Mesenchymal stem cell (in vitro differentiated cells and primary cell): ENCODE results near the gene AGAP1.

Experiments used
- DNase-seq: peaks from one replicate; pipeline ENCODE4 v3.0.0-alpha.2; 2013
- H2AFZ ChIP-seq: one replicate; pipeline ENCODE4 v1.6.1; 2013; ENCODE audit warnings: low read depth, mild to moderate bottlenecking, control low read depth, inconsistent platforms, low read length, moderate library complexity
- H2AK5ac ChIP-seq: 2 replicates; pipeline ENCODE4 v1.6.1; 2013; ENCODE audit warnings: low read length, moderate library complexity, mild to moderate bottlenecking, inconsistent platforms; ENCODE audit not compliant: severe bottlenecking
- H2BK120ac ChIP-seq: one replicate; pipeline ENCODE4 v1.6.1; 2013; ENCODE audit warnings: low read depth, mild to moderate bottlenecking, inconsistent platforms, low read length, moderate library complexity
- H2BK12ac ChIP-seq, 2 experiments: one replicate each; pipeline ENCODE4 v1.6.1; 2013; ENCODE audit warnings: inconsistent platforms in 2 of 2, low read length in 2 of 2, mild to moderate bottlenecking in 2 of 2, moderate library complexity in 2 of 2, control low read depth in 1 of 2
- H2BK15ac ChIP-seq: one replicate; pipeline ENCODE4 v1.6.1; 2013; ENCODE audit warnings: mild to moderate bottlenecking, low read depth, inconsistent platforms; ENCODE audit not compliant: poor library complexity, severe bottlenecking
- H2BK5ac ChIP-seq: 2 replicates; pipeline ENCODE4 v1.6.1; 2013; ENCODE audit warnings: low read depth, mild to moderate bottlenecking, low read length, control low read depth, inconsistent platforms; ENCODE audit not compliant: poor library complexity, severe bottlenecking
- H3K14ac ChIP-seq, 2 experiments: one replicate each; pipeline ENCODE4 v1.6.1; 2013; ENCODE audit warnings: inconsistent platforms in 2 of 2, low read length in 2 of 2, control low read depth in 1 of 2, mild to moderate bottlenecking in 1 of 2, moderate library complexity in 1 of 2
- H3K18ac ChIP-seq, 2 experiments: one replicate each; pipeline ENCODE4 v1.6.1; 2013; ENCODE audit warnings: inconsistent platforms in 2 of 2, low read length in 2 of 2, control low read depth in 1 of 2, low read depth in 1 of 2, mild to moderate bottlenecking in 1 of 2
- H3K23ac ChIP-seq, 2 experiments: one replicate each; pipeline ENCODE4 v1.6.1; 2013; ENCODE audit warnings: inconsistent platforms in 2 of 2, low read length in 2 of 2, mild to moderate bottlenecking in 2 of 2, moderate library complexity in 2 of 2, control low read depth in 1 of 2
- H3K27ac ChIP-seq: 2 replicates; pipeline ENCODE4 v1.5.1; 2013; ENCODE audit warnings: mild to moderate bottlenecking, moderate library complexity, low read length, control low read depth, inconsistent platforms; ENCODE audit not compliant: poor library complexity, severe bottlenecking
- H3K27me3 ChIP-seq, 2 experiments: 2 replicates each; pipeline versions ENCODE4 v1.6.1 to v1.7.0; 2013; ENCODE audit warnings: low read length in 2 of 2, mild to moderate bottlenecking in 2 of 2, moderate library complexity in 2 of 2, control low read depth in 1 of 2, inconsistent platforms in 1 of 2; ENCODE audit not compliant: control insufficient read depth in 1 of 2, insufficient read depth in 1 of 2
- H3K36me3 ChIP-seq, 2 experiments: 2 replicates each; pipeline versions ENCODE4 v1.6.1 to v1.7.0; 2013; ENCODE audit warnings: low read length in 2 of 2, control low read depth in 1 of 2, inconsistent platforms in 1 of 2, low read depth in 1 of 2, mild to moderate bottlenecking in 1 of 2; ENCODE audit not compliant: insufficient read depth in 2 of 2, control insufficient read depth in 1 of 2
- H3K4ac ChIP-seq, 2 experiments: one replicate each; pipeline ENCODE4 v1.6.1; 2013; ENCODE audit warnings: inconsistent platforms in 2 of 2, low read length in 2 of 2, mild to moderate bottlenecking in 2 of 2, moderate library complexity in 2 of 2, control low read depth in 1 of 2, low read depth in 1 of 2
- H3K4me1 ChIP-seq: 2 replicates; pipeline ENCODE4 v1.6.1; 2013; ENCODE audit warnings: low read depth, low read length, control low read depth; ENCODE audit not compliant: control insufficient read depth, insufficient read depth
- H3K4me2 ChIP-seq: 2 replicates; pipeline ENCODE4 v1.6.1; 2013; ENCODE audit warnings: low read length, mild to moderate bottlenecking, inconsistent platforms; ENCODE audit not compliant: poor library complexity, severe bottlenecking
- H3K4me3 ChIP-seq, 2 experiments: 2 replicates each; pipeline versions ENCODE4 v1.5.1 to v1.7.0; 2013; ENCODE audit warnings: low read length in 2 of 2, mild to moderate bottlenecking in 2 of 2, control low read depth in 1 of 2, low read depth in 1 of 2; ENCODE audit not compliant: insufficient read depth in 1 of 2
- H3K79me1 ChIP-seq: replicated peaks from 2 replicates; pipeline ENCODE4 v1.6.1; 2013; ENCODE audit warnings: mild to moderate bottlenecking, control low read depth, low read length, inconsistent platforms; ENCODE audit not compliant: poor library complexity, severe bottlenecking
- H3K9ac ChIP-seq: 2 replicates; pipeline ENCODE4 v1.7.0; 2013; ENCODE audit warnings: mild to moderate bottlenecking, low read length, moderate library complexity
- H3K9me3 ChIP-seq: 2 replicates; pipeline ENCODE4 v1.7.0; 2013; ENCODE audit warnings: mild to moderate bottlenecking, low read length; ENCODE audit not compliant: control insufficient read depth
- H4K8ac ChIP-seq: one replicate; pipeline ENCODE4 v1.6.1; 2013; ENCODE audit warnings: inconsistent platforms, mild to moderate bottlenecking, low read length, moderate library complexity
- H4K91ac ChIP-seq: one replicate; pipeline ENCODE4 v1.6.1; 2013; ENCODE audit warnings: mild to moderate bottlenecking, low read length, inconsistent platforms
- WGBS: methylation state at CpG from one replicate; pipeline ENCODE4 v1.1.7; 2013; ENCODE audit warnings: mixed read lengths; 5-methylcytosine and 5-hydroxymethylcytosine counted together

The AGAP1 gene

DNA sequence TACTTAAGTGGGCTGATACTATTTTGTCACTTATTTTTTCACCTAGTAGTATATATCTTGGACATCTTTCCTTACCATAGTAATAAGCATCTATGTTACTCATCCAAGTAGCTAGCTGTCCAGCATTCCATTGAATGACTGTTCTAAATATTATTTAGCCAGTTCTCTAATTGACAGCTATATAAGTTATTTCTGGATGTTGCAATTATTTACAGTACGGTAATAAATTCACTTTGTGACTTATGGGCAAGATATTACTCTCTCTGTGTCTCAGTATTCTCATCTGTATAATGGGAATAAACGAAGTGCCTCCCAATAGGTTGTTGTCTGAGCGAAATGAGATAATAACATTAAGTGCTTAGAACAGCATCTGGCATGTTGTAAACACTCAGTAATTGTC is 46.6 kb upstream of the AGAP1 start:
- no peak overlapping the region for H3K4ac ChIP-seq
- H3K14ac ChIP-seq, result no peak overlapping the region
- no peak overlapping the region for H3K23ac ChIP-seq
- no peaks in the 10 kb centered on the region for H3K36me3 ChIP-seq
- H3K9ac ChIP-seq, result no peak overlapping the region
- no peak overlapping the region for H4K8ac ChIP-seq
- no peaks in the 10 kb centered on the region for H3K27me3 ChIP-seq
- no peak overlapping the region for H3K4me2 ChIP-seq
- DNase-seq, result no peak
- WGBS, result no CpG with 5 or more reads among the region's 3 CpGs
- no peak overlapping the region for H4K91ac ChIP-seq
- H2AK5ac ChIP-seq, result no peak overlapping the region
- no peak overlapping the region for H2BK12ac ChIP-seq
- H3K27ac ChIP-seq, result no peak overlapping the region
- H3K9me3 ChIP-seq, result peaks cover 5% of the 10 kb centered on the region
- H3K18ac ChIP-seq, result no peak overlapping the region
- H3K4me1 ChIP-seq, result peaks cover 3% of the 10 kb centered on the region
- H2BK120ac ChIP-seq, result no peak overlapping the region
- no peaks in the 10 kb centered on the region for H3K79me1 ChIP-seq
- H3K4me3 ChIP-seq, result no peak overlapping the region
- no peak overlapping the region for H2BK5ac ChIP-seq
- no peak overlapping the region for H2BK15ac ChIP-seq
- no peak overlapping the region for H2AFZ ChIP-seq

GRCh38 chr2:235449568-235449967 is 44.3 kb upstream of the AGAP1 start:
- Histone ChIP-seq H3K9me3 (no peaks in the 10 kb centered on the region), H3K23ac (no peak overlapping the region), H3K27ac (no peak overlapping the region), H2AK5ac (no peak overlapping the region), H4K8ac (no peak overlapping the region), H3K27me3 (no peaks in the 10 kb centered on the region), H3K18ac (no peak overlapping the region), H2BK12ac (no peak overlapping the region), H3K14ac (no peak overlapping the region), H2BK15ac (no peak overlapping the region), H3K4ac (no peak overlapping the region), H2BK5ac (no peak overlapping the region), H3K36me3 (no peaks in the 10 kb centered on the region), H2BK120ac (no peak overlapping the region), H3K4me1 (peaks cover 3% of the 10 kb centered on the region), H2AFZ (no peak overlapping the region), H3K79me1 (no peaks in the 10 kb centered on the region), H3K4me2 (no peak overlapping the region), H4K91ac (no peak overlapping the region), H3K4me3 (no peak overlapping the region), H3K9ac (no peak overlapping the region)
- DNase-seq, result peak; percentile 27
- 87% methylated on average over 9 of the region's 9 CpGs for whole genome bisulfite sequencing

GRCh38 chr2:235453605-235454151 is 40.2 kb upstream of the AGAP1 start:
- no peak overlapping the region for H2BK15ac ChIP-seq
- no peak overlapping the region for H3K4me2 ChIP-seq
- 89% methylated on average over 6 of the region's 6 CpGs for WGBS
- H3K27me3 ChIP-seq, result peaks cover 0 to 5% of the 10 kb centered on the region in 2 experiments
- H3K9ac ChIP-seq, result no peak overlapping the region
- H3K4me3 ChIP-seq, result no peak overlapping the region
- H2BK12ac ChIP-seq, result no peak overlapping the region
- H3K27ac ChIP-seq, result no peak overlapping the region
- H3K18ac ChIP-seq, result no peak overlapping the region
- H3K36me3 ChIP-seq, result no peaks in the 10 kb centered on the region
- no peak overlapping the region for H3K23ac ChIP-seq
- no peak overlapping the region for H3K4ac ChIP-seq
- H2BK5ac ChIP-seq, result no peak overlapping the region
- H2AFZ ChIP-seq, result no peak overlapping the region
- peaks cover 3% of the 10 kb centered on the region for H3K4me1 ChIP-seq
- H4K91ac ChIP-seq, result no peak overlapping the region
- H2AK5ac ChIP-seq, result no peak overlapping the region
- no peak overlapping the region for H3K14ac ChIP-seq
- no peaks in the 10 kb centered on the region for H3K9me3 ChIP-seq
- no peak for DNase-seq
- no peaks in the 10 kb centered on the region for H3K79me1 ChIP-seq
- H2BK120ac ChIP-seq, result no peak overlapping the region
- H4K8ac ChIP-seq, result no peak overlapping the region

- Histone ChIP-seq H2BK120ac (no peak overlapping the region), H3K4ac (no peak overlapping the region), H3K18ac (no peak overlapping the region), H4K8ac (no peak overlapping the region), H2AK5ac (no peak overlapping the region), H3K4me3 (no peak overlapping the region), H3K79me1 (no peaks in the 10 kb centered on the region), H3K36me3 (no peaks in the 10 kb centered on the region), H2BK15ac (no peak overlapping the region), H3K9ac (no peak overlapping the region), H3K14ac (no peak overlapping the region), H2AFZ (no peak overlapping the region), H3K4me2 (no peak overlapping the region), H3K4me1 (peaks cover 3% of the 10 kb centered on the region), H2BK5ac (no peak overlapping the region), H3K9me3 (no peaks in the 10 kb centered on the region), H3K27ac (no peak overlapping the region), H2BK12ac (no peak overlapping the region), H4K91ac (no peak overlapping the region), H3K27me3 (peaks cover 0 to 24% of the 10 kb centered on the region in 2 experiments), H3K23ac (no peak overlapping the region)
- peak; percentile 53 for DNase-seq
- 75% methylated on average over 7 of the region's 7 CpGs for WGBS
Measured at GRCh38 chr2:235458839-235459273, 35.0 kb upstream of the AGAP1 start.
